Measurements from ENCODE around the gene TAS2R16.
"Not testable (repeated sequence)": the region's sequence is repeated elsewhere in the genome, so short reads cannot be mapped to it uniquely, and the experiment has no call there.

TAS2R16 gene

DNA sequence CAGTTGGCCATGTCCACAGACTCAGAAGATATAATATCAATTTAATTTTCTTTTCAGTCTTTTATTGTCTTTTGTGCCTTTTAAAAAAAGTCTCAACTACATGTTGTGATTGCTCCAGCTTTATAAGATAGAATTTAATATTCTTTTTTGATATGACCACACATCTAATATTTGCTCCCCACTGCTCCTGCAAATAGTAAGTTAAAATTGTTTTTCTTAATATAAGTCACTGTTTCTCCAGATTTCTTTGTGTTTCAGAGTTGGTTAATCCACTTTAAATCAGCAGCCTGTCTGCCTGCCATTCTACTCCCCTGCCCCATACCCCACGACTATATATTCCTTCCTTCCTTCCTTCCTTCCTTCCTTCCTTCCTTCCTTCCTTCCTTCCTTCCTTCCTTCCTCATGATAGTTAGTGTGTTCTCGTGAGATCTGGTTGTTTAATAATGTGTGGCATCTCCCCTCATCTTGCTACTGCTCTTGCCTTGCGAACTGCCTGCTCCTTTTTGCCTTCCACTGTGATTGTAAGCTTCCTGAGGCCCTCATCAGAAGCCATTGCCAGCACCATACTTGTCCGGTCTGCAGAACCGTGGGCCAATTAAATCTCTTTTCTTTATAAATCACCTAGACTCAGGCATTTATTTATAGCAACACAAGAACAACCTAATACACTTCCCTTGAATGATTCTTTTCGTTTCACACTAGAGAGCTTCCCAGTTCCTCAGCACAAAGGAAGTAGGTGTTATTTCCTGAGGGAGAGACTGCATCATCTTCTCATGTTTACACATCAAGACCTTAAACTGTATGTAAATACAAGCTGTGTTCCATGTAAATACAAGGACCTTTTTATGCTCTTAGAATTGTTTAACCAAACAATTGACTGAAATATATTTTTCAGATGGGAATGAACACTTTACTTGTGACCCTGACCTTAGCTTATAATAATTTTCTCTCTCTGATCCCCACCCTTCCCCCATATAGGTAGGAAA is 24.5 kb downstream of the TAS2R16 start:
- no peak for DNase-seq

DNA sequence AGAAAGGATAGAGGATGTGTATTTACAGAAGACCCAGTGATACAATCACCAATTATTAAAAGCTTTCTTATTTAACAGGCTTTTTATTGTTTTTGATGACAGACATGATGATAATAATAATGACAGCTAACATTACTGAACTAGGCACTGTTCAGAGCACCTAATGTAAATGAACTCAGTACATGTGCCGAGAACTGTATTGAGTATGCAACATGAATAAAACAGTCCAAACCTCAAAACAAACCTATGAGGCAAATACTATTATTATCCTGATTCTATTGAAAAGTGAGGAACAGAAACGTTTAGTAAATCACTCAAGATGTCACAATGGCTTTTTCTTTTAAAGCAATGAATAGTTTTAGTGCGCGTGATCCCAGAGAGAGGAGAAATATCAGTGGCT is 27.1 kb downstream of the TAS2R16 start:
- DNase-seq, result no peak

DNA sequence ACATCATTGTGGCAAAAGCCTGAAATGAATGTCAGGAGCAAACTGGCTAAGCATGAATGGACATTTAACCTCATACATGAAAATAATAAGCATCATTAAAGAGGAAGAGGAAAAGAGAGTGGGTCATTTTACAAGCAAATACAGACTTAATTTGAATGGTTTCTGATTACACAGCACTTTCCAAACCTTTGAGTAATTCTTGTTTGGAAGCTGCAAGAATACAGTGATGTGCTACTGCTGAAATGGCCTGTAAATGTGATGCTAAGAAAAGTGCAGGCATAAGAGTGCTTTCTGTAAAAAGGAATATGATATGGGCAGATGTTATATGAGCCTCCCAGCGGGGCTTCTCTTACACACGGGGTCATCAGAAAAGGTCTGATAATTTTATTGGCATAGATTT is 30.2 kb downstream of the TAS2R16 start:
- no peak for DNase-seq

DNA sequence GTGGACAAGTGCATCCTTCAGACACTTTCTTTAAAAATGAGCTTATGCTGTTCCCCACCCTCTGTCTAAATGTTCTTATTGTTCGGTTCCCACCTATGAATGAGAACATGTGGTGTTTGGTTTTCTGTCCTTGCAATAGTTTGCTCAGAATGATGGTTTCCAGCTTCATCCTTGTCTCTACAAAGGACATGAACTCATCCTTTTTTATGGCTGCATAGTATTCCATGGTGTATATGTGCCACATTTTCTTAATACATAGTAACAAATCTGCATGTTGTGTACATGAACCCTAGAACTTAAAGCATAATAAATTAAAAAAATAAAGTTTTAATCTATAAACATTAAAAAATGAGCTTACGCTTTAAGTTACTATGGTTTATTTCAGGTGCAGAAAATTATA is 41.8 kb downstream of the TAS2R16 start:
- DNase-seq, result not testable (repeated sequence)

DNA sequence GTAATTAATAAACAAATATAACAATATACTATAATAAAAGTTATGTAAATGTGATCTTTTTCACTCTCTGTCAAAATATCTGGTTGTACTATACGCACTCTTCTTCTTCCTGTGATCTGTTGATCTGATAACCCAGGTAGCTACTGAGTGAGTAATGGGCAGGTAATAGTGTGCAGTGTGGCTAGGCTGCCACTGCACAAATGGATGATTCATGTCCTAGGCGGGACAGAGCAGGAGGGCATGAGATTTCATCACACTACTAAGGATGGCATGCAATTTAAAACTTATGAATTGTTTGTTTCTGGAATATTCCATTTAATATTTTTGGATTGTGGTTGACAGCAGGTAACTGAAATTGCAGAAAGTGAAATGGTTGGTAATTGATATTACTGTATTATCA is 44.5 kb downstream of the TAS2R16 start:
- DNase-seq, result no peak

DNA sequence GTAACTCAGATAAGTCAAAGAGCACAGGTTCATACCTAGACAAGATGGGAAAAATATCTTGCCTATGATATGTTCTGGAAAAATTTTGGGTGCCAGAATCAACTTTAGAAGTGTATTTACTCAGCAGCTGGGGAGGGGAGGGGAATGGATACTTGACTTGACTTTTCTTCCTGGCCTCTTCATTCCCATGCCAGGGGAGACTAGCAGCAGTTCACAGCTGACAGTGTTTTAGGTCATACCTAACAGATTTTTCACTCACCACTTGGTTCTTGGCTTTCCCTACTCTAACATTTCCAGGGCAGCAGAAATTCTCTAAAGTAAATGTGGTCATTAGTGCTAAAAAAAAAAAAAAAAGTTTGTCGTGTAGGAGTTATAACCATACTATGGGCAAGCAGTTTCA is 46.3 kb downstream of the TAS2R16 start:
- DNase-seq, result no peak

Data from activated CD8-positive, alpha-beta memory T cell treated with anti-CD3 and anti-CD28 coated beads for 24 hours (primary cell).